ENCODE data around the gene KRT4. TPM values are rescaled to one million over a fixed set of nuclear protein-coding genes. Genes with fewer than 3 reads are reported as not detected.

KRT4 gene
- total RNA-seq, 4 donors from 2014 or later: 3.5 to 227 (median 10.8) TPM

DNA sequence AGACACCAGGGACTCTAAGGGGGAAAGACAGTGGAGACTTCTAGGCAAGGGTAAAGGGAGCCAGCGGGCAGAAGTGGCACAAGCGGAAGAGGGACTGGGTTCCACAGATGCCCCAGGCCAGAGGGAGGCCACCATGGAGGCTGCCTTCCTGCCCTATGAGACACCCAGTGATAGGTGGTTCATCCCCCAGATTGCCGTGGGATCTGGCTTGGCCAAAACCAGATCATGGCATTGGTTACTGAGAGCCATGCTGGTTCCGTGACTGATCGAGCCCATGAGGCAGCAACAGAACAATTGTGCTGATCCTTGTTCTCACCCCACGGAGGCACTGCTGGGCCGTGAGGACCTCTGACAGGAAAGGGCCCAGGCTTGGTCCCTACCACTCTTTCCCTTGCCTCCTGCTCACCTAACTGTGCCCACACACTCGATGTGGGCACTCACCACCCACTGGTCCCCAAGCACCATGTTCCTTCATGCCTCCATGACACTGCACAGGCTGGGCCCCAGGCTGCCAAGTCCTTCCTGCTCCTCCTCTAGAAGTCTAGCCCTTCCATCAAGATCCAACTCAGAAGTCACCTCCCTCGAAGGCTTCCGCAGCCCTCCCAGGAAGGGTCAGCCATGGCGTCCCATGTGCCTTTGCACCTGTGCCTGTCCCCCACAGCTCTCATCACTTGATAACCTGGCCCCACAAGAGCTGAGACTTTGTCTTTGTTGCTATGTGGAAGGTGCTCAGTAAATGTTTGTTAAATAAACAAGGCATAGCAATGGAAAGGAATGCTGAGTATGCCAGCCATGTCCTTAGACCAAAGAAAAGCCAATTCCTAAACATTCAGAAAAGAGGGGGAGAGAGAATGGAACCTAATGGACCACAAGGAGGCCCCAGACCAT lies 12.9 kb upstream of the KRT4 start:
- Histone ChIP-seq H3K4me1 (peaks cover 0 to 4% (median 0%) of the 10 kb centered on the region in 3 donors), H3K27ac (no peak overlapping the region), H3K27me3 (no peaks in the 10 kb centered on the region), H3K36me3 (no peaks in the 10 kb centered on the region), H3K4me3 (no peak overlapping the region), H3K9me3 (no peaks in the 10 kb centered on the region)
- 87 to 91% methylated on average over 3 to 5 of the region's 11 CpGs for WGBS, 2 donors (ENCODE audit: low coverage in 1 of 2)
- TF ChIP-seq EP300 (IDR thresholded peaks at IDR 0.05): no peak
- TF ChIP-seq POLR2A (IDR thresholded peaks at IDR 0.05): no peak
- TF ChIP-seq POLR2AphosphoS5 (IDR thresholded peaks at IDR 0.05): no peak
- TF ChIP-seq, protein P1, sequence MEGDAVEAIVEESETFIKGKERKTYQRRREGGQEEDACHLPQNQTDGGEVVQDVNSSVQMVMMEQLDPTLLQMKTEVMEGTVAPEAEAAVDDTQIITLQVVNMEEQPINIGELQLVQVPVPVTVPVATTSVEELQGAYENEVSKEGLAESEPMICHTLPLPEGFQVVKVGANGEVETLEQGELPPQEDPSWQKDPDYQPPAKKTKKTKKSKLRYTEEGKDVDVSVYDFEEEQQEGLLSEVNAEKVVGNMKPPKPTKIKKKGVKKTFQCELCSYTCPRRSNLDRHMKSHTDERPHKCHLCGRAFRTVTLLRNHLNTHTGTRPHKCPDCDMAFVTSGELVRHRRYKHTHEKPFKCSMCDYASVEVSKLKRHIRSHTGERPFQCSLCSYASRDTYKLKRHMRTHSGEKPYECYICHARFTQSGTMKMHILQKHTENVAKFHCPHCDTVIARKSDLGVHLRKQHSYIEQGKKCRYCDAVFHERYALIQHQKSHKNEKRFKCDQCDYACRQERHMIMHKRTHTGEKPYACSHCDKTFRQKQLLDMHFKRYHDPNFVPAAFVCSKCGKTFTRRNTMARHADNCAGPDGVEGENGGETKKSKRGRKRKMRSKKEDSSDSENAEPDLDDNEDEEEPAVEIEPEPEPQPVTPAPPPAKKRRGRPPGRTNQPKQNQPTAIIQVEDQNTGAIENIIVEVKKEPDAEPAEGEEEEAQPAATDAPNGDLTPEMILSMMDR (IDR thresholded peaks at IDR 0.05): no peak
- no peak for ATAC-seq

DNA sequence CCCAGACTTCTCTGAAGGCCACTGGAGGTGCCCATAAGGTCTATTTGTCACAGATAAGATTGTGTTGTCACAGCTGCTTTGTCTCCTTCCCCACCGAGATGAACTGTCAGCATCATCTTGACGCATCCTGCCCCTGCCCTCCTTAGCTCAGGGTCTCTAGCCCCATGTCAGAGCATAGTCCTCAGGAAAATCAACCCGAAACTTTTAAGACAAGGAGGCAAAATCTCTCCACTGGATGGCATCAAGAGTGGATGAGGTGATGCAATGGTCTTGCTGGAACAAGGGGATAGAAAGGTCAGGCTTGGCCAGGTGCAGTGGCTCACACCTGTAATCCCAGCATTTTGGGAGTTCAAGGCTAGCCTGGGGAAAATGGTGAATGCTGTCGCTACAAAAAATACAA lies 12.0 kb upstream of the KRT4 start:
- Histone ChIP-seq H3K36me3 (no peaks in the 10 kb centered on the region), H3K4me1 (peaks cover 0 to 4% (median 0%) of the 10 kb centered on the region in 3 donors), H3K27ac (no peak overlapping the region), H3K4me3 (no peak overlapping the region), H3K27me3 (no peaks in the 10 kb centered on the region), H3K9me3 (no peaks in the 10 kb centered on the region)
- TF ChIP-seq POLR2A (IDR thresholded peaks at IDR 0.05) (no peak), EP300 (IDR thresholded peaks at IDR 0.05) (no peak), POLR2AphosphoS5 (IDR thresholded peaks at IDR 0.05) (no peak)
- TF ChIP-seq, protein P1 (IDR thresholded peaks at IDR 0.05): no peak
- WGBS, 2 donors (ENCODE audit: low coverage in 1 of 2): 67% methylated on average over 4 of the region's 4 CpGs; no CpG with 5 or more reads in 1 of the 2 donors
- no peak for ATAC-seq

DNA sequence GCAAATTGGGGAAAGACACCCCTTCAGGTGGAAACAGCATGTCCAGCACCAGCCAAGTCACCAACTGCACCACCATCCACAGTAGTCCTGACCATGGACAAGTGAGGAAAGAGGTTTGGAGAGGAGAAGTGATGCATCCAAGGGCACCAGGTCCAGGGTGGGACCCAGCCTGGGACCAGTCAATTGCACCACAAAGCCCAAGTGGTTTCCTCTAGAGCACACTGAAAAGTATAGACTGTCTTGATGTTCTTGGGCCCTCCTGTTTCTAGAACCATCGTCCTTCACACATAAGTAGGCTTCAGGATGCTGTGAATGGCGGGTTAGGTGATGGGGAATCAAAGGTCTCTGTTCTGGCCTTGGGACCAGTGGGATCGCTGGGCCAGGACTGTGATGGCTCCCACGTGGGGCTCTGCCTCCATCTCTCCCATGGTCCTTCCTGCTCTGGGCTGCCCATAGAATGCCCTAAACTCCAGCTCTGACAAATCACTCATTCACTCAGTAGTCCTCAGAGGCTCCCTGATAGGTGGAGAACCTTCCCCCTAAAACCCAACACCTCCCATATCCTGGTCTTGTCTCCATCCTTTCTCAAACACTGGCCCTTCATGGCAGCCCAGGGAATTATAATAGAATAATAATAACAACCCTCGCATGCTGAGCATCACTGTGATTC lies 11.0 kb upstream of the KRT4 start:
- Histone ChIP-seq H3K4me1 (peaks cover 0 to 4% (median 0%) of the 10 kb centered on the region in 3 donors), H3K9me3 (no peaks in the 10 kb centered on the region), H3K27ac (no peak overlapping the region), H3K27me3 (peaks cover under 1% of the 10 kb centered on the region), H3K36me3 (no peaks in the 10 kb centered on the region), H3K4me3 (no peak overlapping the region)
- TF ChIP-seq, protein P1 (IDR thresholded peaks at IDR 0.05): no peak
- TF ChIP-seq POLR2A (IDR thresholded peaks at IDR 0.05) (no peak), EP300 (IDR thresholded peaks at IDR 0.05) (no peak), POLR2AphosphoS5 (IDR thresholded peaks at IDR 0.05) (no peak)
- 96 to 100% methylated on average over 1 to 4 of the region's 5 CpGs for WGBS, 2 donors (ENCODE audit: low coverage in 1 of 2)
- ATAC-seq: no peak

GRCh38 chr12:52823761-52824450 lies 10.0 kb upstream of the KRT4 start:
- Histone ChIP-seq H3K4me3 (no peak overlapping the region), H3K9me3 (no peaks in the 10 kb centered on the region), H3K27ac (no peak overlapping the region), H3K36me3 (no peaks in the 10 kb centered on the region), H3K27me3 (peaks cover 4% of the 10 kb centered on the region), H3K4me1 (peaks cover 0 to 4% (median 0%) of the 10 kb centered on the region in 3 donors)
- no peak for TF ChIP-seq POLR2A (IDR thresholded peaks at IDR 0.05)
- no peak for TF ChIP-seq EP300 (IDR thresholded peaks at IDR 0.05)
- TF ChIP-seq POLR2AphosphoS5 (IDR thresholded peaks at IDR 0.05): no peak
- TF ChIP-seq, protein P1 (IDR thresholded peaks at IDR 0.05): no peak
- WGBS, 2 donors (ENCODE audit: low coverage in 1 of 2): 90% methylated on average over 5 of the region's 15 CpGs; no CpG with 5 or more reads in 1 of the 2 donors
- ATAC-seq: no peak

All from gastroesophageal sphincter (tissue), 4 donors.